Keratinocyte (primary cell): ENCODE data around the gene IL17RD.

Source experiments
- EZH2 ChIP-seq: IDR thresholded peaks from one replicate; pipeline ENCODE4 v1.6.1; 2012; ENCODE audit warnings: inconsistent platforms, mild to moderate bottlenecking, low read length, moderate library complexity
- TF ChIP-seq, protein P1 (sequence below), 3 experiments: IDR thresholded peaks in 1 of 3; conservative IDR thresholded peaks in 1 of 3; optimal IDR thresholded peaks in 1 of 3; 2 replicates in 2 of 3; 3 replicates in 1 of 3; pipeline versions ENCODE3 to v1.5.1; 2011; ENCODE audit warnings: low read length in 3 of 3, mild to moderate bottlenecking in 3 of 3, moderate library complexity in 2 of 3, control low read depth in 1 of 3, inconsistent platforms in 1 of 3; ENCODE audit not compliant: insufficient read depth in 2 of 3; ENCODE audit errors: extremely low read depth in 1 of 3

DNA sequence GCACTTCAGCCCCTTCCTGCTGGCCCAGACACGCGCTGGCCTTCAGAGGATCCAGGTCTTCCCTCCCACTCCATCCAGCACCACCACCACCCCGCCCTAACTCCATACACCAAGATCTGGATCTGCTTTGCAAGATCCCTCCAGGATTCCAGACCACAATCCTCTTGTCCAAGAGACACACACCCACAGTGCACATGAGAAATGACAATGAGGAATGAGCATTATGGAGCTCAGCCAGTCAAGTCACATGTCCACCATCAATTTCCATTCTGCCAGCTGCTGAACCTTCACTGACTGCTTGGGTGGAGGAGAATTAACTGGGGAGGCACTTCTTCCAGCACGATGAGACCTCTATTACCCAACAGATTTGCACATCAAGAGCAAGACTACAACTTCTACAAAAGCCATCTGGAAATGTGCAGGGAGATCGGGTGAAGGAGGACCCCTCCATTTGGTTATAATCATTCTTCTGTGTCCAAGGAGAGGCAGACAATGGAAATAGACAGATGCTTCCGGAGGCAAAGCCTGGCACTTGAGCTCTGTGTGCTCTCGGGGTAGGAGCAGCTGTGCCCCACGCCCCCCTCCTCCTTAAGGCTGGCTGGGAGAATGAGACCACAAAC lies 117.0 kb downstream of the IL17RD start:
- TF ChIP-seq, protein P1, sequence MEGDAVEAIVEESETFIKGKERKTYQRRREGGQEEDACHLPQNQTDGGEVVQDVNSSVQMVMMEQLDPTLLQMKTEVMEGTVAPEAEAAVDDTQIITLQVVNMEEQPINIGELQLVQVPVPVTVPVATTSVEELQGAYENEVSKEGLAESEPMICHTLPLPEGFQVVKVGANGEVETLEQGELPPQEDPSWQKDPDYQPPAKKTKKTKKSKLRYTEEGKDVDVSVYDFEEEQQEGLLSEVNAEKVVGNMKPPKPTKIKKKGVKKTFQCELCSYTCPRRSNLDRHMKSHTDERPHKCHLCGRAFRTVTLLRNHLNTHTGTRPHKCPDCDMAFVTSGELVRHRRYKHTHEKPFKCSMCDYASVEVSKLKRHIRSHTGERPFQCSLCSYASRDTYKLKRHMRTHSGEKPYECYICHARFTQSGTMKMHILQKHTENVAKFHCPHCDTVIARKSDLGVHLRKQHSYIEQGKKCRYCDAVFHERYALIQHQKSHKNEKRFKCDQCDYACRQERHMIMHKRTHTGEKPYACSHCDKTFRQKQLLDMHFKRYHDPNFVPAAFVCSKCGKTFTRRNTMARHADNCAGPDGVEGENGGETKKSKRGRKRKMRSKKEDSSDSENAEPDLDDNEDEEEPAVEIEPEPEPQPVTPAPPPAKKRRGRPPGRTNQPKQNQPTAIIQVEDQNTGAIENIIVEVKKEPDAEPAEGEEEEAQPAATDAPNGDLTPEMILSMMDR (optimal IDR thresholded peaks at IDR 0.05 in 1 of 3, IDR thresholded peaks at IDR 0.05 in 1 of 3, conservative IDR thresholded peaks at IDR 0.05 in 1 of 3; ENCODE audit: extremely low read depth in 1 of 3, insufficient read depth in 2 of 3, low read length in 3 of 3) = no peak
- TF ChIP-seq EZH2 = no peak
